HG03097 (cell line): ENCODE data around the gene DFFA.
"Not testable (repeated sequence)": the region's sequence is repeated elsewhere in the genome, so short reads cannot be mapped to it uniquely, and the experiment has no call there.

ENCODE experiments used
- ATAC-seq: cut with Tn5 transposase; IDR thresholded peaks from one replicate; pipeline ENCODE4 v1.9.1; 2021; ENCODE audit not compliant: unreplicated experiment, low FRiP score

Gene DFFA

DNA sequence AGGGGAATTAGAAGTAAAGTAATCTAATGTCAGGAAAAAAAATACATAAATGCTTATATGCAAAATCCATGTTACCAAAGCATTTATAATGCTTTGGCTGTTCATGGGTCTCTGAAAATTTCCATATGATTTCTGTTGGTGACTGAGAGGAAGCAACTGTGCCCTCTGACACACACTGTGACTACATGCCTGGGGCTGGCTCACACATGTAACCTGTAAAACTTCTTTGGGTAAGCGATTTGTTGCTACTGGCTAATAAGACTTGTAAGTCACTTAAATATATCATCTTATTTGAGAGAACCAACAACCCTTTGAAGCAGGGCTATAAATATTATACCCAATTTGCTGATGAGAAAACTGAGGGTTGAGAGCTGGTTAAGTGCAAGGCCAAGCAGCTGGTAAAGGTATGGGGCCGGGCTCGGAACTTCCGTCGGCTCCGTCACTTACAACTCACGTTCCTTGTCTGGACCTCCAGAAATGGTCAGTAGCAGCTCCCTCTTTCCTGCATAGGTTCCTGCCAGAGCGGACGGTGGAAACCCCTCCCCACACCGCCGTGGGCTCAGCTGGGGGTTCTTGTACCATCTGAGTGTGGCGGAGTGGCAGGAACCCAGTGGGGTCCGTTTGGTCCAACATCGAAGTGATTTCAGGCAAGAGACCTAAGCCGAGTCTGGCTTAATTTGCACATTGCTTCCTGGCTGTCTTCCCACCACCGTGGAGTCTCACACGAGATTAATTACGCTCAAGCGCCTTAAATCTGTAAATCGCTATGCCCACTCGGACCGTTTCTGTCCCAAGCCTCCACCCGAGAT is 714 bp downstream of the DFFA start:
- ATAC-seq, result no peak

DNA sequence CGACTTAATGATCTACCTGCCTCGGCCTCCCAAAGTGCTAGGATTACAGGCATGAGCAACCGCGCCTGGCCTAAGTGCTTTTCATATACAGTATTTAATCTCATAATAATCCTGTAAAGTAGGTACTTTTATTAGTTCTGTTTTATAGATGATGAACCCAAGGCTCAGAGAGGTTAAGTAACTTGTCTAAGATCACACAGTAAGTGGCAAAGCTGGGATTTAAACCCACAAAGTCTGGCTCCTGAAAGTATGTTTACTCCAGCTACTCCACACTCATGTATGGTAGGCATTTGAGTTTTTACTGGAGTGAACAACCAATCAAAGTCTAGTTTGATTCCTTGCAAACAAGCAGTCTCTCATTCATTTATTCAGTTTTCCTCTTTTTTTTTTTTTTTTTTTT is 2.3 kb downstream of the DFFA start:
- ATAC-seq, result no peak

- no peak for ATAC-seq
These were observed 5.3 kb downstream of the DFFA start for GRCh38 chr1:10467078-10467477.

- no peak for ATAC-seq
These were observed 13.1 kb downstream of the DFFA start for GRCh38 chr1:10459184-10459583.

DNA sequence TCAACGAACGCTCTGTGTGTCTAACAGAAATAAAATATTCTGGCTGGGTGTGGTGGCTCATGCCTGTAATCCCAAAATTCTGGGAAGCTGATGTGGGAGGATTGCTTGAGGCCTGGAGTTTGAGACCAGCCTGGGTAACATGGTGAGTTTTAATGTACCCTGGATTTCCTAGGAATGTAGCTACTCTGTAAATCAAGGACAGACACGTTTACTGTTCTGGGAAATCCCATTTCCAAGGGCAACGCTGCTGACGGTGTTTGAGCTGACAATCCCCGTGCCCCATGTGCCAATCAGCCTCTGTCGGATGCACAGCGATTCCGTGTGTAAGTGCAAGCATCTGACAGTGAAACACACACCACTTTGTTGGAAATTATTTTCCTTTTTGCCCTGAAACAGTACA is 14.5 kb downstream of the DFFA start:
- no peak for ATAC-seq

DNA sequence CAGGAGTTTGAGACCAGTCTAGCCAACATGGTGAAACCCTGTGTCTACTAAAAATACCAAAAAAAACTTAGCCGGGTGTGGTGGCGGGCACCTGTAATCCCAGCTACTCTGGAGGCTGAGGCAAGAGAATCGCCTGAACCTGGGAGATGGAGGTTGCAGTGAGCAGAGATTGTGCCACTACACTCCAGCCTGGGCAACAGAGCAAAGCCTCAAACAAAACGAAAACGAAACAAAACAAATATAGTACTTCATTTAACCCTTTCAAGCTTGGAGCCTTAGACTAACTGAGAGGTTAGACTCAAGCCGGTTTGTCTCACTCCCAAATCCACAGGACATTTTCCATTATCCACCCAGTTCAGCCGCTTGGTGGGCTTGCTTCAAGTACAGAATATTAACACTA is 14.9 kb downstream of the DFFA start:
- ATAC-seq, result not testable (repeated sequence)

GRCh38 chr1:10456661-10457060 is 15.7 kb downstream of the DFFA start:
- ATAC-seq, result no peak

GRCh38 chr1:10456048-10456447 is 16.3 kb downstream of the DFFA start:
- ATAC-seq, result no peak

GRCh38 chr1:10451287-10451686 is 21.0 kb downstream of the DFFA start:
- ATAC-seq, result no peak

GRCh38 chr1:10450836-10451235 is 21.5 kb downstream of the DFFA start:
- ATAC-seq, result no peak

GRCh38 chr1:10450156-10450814 is 22.0 kb downstream of the DFFA start:
- no peak for ATAC-seq

- no peak for ATAC-seq
These were observed 22.6 kb downstream of the DFFA start, which contains the start of gene CORT for GRCh38 chr1:10449751-10450150. Gene CORT, plus strand, starts transcription at chr1:10450031. Its CDS starts 193 bp downstream, at chr1:10450224.

DNA sequence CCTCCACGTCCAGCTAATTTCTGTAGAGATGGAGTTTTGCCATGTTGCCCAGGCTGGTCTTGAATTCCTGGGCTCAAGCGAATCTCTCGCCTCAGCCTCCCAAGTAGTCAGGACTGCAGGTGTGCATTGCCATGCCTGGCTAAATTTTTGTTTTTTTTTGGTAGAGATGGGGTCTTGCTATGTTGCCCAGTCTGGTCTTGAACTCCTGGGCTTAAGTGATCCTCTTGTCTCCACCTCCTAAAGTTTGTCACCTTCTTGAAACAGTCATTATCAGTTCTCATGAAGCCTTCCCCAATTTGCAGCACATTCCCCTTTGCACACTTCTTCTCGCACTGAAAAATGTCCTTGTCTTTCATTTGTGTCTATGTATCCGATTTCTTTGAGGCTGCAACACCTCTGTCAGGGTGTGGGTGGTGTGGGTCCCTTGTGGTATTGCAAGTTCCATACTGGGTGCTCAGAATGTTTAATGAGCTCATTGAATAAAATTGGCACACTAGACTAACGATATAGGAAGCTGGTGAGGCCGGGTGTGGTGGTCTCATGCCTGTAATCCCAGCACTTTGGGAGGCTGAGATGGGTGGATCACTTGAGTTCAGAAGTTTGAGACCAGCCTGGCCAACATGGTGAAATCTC is 25.4 kb downstream of the DFFA start:
- no peak for ATAC-seq

DNA sequence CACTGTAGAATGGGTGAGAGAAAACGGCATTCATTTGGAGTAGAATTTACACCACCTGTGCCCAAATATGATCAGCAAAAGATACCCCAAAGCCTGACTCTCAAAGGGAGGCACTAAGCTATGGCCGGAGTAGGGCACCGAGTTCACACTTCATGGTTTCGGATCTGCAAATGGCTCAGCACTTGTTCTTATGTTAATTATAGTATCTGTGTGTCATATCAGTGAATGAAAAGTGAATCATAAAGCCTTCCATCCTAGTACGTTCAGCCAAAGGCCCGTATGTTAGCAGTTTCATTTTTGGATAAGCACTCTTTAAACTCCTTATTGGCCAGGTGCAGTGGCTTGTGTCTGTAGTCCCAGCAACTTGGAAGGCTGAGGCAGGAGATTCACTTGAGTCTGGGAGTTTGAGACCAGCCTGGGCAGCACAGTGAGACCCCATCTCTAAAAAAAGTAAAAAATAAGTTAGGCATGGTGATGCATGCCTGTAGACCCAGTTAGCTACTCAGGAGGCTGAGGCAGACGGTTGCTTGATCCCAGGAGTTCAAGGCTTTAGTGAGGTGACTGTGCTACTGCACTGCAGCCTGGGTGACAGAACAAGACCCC is 27.4 kb downstream of the DFFA start:
- no peak for ATAC-seq

- ATAC-seq, result no peak
These were observed 28.1 kb downstream of the DFFA start for GRCh38 chr1:10444248-10444647.

DNA sequence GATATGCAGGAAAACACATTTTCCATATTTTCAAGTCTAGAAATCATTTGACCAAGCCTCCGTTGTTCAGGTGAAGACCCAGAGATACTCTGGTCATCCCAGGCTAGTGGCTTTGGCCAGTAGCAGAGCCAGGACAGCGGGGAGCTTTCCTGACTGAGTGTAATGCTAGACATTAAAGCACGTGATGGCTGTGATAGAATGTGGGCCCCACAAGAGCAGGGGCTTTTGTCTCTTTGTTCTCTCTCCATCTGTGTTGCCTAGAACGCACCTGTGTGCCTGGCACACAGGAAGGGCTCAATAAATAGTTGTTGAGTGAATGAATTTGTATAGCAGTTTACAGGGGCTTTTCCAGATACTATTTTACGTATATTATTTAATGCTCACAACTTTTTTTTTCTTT is 31.5 kb downstream of the DFFA start:
- ATAC-seq, result no peak

DNA sequence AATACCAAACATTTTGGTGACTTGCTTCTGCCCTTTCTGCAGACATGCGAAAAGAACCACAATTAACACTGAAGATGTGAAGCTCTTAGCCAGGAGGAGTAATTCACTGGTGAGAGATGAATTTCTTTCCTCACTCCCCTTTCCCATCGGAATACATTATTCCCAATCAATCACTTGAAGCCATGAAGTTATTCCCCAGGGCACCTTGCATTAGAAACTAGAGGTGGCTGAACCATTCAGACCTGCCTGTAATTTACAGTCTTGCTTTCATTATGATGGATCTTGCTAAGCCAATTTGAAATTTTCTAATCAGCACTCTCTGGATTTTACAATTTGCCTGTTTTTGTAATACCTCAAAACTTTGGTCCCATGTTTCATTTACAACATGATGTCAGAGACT is 32.0 kb downstream of the DFFA start:
- ATAC-seq, result no peak

DNA sequence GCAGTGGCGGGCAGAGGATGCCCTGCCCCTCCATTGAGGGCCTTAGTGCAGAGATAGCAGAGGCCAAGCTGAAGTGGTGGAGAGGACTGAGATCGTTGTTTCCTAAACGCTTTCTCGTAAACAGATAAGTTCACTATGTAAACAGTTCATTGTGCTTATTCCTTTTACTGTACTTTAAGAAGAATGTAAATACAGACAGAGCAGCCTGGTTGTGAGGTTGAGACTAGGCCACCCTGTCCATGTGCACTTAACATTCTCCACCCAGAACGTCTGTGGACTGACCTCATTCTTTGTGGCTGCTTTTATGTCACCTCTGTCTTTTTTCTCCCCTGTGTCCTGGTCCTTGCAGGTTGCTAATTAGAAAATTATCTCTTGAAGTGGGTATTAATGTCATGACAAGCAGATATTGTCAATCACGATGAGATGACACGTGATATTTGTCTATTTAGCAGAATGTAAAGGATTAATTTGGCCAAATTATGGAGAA is 33.6 kb downstream of the DFFA start:
- ATAC-seq, result no peak

GRCh38 chr1:10437052-10437451 is 35.3 kb downstream of the DFFA start:
- ATAC-seq, result no peak

GRCh38 chr1:10434590-10434989 is 37.7 kb downstream of the DFFA start:
- ATAC-seq, result no peak

- ATAC-seq, result no peak
These were observed 38.5 kb downstream of the DFFA start for GRCh38 chr1:10433790-10434189.
